Fibroblast of pulmonary artery (primary cell): ENCODE measurements around the gene BCAR3.
"Not testable (repeated sequence)": the region's sequence is repeated elsewhere in the genome, so short reads cannot be mapped to it uniquely, and the experiment has no call there.

Experiments used
- DNase-seq: peaks from one replicate; pipeline ENCODE4 v3.0.0-alpha.2; 2010; ENCODE audit warnings: low read depth
- H3K4me3 ChIP-seq: replicated peaks from 2 replicates; pipeline ENCODE4 v1.5.1; 2011; ENCODE audit warnings: low read depth, mild to moderate bottlenecking, control low read depth, low read length, moderate library complexity
- TF ChIP-seq, protein P1 (sequence below): IDR thresholded peaks from 2 replicates; pipeline ENCODE4 v1.5.1; 2011; ENCODE audit warnings: mild to moderate bottlenecking, control low read depth, low read length, inconsistent platforms; ENCODE audit errors: missing control alignments

The BCAR3 gene

DNA sequence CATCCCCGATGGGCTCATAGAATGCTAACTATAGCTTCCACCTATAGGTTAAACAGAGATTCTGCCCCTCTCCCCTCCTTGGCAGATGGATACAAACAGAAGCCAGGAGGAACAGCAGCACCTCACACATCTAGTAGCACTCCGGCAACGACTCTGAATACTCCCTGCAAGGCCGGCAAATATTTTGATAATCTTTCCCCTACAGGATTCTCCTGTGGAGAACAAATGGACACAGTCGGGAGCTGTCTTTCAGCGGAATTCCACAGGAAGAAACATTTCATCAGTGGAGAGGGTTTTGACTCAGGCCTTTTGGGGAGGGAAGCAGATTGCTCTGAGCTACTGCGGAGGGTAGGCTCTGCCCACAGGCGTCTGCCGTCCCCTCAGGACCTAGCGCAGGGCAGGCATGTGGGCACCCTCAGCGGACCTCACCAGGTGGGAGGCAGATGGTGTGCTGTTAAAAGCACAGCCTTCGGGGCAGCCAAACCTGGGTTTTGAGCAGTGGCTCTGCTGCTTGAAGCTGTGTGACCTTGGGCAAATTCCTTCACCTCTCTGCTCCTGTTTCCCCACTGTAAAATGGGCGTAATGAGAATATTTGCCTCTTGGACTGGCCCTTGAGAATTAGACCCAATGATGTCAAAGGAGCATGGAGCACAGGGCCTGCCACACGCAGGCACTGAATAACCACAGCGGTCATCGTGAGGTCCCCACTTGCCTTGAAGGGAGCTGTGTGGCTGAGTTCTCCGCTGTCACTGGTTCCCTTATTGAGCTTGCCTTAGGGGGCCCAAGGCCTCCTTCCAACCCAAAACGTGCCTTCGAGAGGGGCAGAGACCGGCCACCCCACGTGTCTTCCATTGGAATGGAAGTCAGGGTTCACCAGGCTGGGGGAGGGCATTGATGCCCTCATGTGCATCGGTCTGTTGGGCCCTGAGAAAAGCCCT is 19.2 kb upstream of the BCAR3 start:
- no peak overlapping the region for H3K4me3 ChIP-seq
- TF ChIP-seq, protein P1, sequence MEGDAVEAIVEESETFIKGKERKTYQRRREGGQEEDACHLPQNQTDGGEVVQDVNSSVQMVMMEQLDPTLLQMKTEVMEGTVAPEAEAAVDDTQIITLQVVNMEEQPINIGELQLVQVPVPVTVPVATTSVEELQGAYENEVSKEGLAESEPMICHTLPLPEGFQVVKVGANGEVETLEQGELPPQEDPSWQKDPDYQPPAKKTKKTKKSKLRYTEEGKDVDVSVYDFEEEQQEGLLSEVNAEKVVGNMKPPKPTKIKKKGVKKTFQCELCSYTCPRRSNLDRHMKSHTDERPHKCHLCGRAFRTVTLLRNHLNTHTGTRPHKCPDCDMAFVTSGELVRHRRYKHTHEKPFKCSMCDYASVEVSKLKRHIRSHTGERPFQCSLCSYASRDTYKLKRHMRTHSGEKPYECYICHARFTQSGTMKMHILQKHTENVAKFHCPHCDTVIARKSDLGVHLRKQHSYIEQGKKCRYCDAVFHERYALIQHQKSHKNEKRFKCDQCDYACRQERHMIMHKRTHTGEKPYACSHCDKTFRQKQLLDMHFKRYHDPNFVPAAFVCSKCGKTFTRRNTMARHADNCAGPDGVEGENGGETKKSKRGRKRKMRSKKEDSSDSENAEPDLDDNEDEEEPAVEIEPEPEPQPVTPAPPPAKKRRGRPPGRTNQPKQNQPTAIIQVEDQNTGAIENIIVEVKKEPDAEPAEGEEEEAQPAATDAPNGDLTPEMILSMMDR = no peak
- no peak for DNase-seq

DNA sequence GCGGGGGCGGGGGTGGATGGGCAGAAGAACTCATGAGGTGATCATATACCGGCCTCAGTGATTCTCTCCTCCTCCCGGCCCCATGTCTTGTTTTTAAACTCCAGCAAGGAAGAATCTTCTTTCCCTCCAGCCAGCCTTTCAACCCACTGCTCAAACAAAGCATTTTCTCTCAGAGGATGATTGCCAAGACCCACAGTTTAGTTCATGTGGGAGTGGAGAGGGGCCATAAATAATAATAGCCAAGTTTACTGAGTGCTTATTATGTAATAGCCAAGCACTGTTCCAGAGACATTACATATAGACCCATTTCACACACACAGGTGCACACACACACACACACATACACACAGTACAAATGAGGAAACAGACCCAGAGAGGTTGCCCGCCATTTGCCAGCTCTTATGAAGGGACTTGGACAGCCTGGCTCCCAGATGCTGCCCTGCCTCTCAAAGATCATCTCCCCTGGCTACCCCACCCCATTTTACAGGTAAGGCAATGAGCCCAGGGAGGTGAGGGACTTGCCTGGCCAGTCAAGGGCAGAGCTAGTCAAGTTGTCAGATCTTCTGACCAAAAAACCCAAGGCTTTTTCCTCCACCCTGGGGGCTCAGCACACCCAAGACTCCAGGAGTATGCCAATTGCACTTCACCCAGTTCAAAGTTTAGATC is 18.0 kb upstream of the BCAR3 start:
- no peak overlapping the region for H3K4me3 ChIP-seq
- TF ChIP-seq, protein P1 = no peak
- peak; percentile 30 for DNase-seq

DNA sequence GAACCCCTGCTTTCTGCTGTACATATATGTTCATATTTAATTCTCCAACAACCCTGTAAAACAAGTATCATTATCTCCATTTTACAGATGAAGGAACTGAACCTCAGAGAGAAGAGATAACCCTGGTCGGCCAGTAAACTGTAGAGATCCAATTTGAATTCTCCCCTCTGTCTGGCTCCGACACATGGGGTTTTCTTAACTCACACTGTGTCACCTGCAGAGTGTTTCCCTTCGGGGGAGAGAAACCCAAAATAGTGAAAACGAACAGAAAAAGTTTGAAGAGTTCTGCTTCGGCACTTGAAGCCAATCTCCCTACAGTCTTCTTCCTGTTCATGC is 17.4 kb upstream of the BCAR3 start:
- DNase-seq = no peak
- TF ChIP-seq, protein P1 = no peak
- H3K4me3 ChIP-seq = no peak overlapping the region

DNA sequence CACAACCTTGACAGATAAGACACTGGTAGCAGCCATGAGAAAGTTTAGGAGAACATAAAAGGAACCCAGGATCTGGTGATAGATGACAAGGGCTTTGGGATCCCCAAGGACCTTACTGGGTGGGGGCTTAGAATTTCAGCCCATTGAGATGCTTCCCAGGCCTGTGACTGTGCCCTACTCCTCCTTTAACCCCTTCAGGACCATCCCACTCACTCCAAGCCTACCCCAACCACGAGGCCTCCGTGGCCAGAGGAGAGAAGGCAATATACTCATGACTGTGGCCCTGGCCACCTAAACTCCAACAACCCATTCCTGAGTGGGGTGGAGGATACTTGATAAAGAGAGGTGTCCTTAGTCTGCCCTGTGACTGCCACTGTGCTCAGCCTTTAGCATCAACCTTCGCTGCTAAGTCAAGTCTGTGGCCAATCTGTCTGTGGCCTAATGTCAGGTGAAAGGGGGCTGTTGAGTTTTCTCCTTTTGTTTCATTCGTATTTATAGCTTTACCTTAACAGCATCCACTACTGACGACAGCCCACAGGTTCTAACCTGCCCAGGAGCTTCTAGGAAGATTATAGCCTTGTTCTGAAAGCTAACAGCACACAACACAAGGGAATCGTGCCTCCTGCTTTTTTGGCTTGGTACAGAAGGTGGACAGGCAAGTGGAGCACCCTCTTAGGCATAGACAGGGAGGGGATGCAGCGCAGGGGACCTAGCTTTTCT is 16.9 kb upstream of the BCAR3 start:
- TF ChIP-seq, protein P1 = no peak

DNA sequence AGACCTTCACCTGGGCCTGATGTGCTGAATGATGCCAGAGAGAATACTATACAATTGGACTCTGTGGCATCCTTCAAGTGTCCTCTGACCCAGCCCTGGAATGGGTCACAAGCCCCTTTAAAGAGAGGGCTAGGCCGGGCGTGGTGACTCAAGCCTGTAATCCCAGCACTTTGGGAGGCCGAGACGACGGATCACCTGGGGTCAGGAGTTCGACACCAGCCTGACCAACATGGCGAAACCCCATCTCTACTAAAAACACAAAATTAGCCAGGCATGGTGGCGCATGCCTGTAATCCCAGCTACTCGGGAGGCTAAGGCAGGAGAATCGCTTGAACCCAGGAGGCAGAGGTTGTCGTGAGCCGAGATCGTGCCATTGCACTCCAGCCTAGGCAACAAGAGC is 15.9 kb upstream of the BCAR3 start:
- not testable (repeated sequence) for H3K4me3 ChIP-seq, DNase-seq

More for the DNA sequence above, 16.9 kb upstream of the BCAR3 start:
- no peak for DNase-seq
- no peak overlapping the region for H3K4me3 ChIP-seq

DNA sequence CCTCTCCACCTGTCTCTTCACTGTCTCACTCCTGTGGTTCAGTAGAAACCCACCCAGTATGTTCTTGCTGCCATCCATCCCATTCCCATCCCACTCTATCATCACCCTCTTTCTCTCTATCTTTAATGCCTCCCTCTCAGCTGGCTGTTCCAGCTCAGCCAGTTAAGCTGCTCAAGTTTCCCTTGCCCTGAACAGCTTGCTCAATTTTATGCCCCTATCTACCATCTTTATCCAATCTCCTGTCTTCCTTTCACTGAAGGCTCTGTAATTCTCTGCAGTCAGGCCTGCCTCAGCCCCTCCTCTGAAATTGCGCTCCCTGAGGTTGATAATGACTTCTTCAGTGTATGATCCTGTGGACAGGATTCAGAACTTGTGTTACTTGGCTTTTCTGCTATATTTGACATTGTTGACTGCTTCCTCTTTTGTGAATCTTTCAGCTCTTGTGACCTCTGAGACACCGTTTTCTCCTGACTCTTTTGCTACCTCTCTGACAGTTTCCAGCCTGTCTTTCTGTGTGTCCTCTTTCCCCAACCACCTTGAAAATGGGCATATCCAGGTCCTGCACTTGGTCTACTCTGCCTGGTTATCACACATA is 13.9 kb upstream of the BCAR3 start:
- no peak for DNase-seq
- H3K4me3 ChIP-seq = no peak overlapping the region
- TF ChIP-seq, protein P1 = no peak

DNA sequence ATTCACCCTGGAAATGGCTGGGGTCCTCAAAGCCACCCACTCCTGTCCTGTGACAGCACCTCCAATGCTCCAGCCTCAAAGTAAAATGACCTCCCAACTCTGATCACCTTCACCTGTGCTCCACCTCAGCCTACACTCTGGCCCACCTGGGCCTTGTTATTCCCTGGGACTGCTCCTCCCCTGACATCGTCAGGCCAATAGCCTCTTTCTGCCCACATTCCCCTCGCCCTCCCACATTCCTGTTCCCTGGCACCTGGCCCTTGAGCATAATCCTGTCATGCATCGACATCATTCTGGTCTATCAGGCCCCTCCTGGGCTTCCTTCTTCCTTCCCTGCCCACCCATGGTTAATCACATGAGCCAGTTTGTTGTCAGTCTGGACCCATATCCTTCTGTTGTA is 13.2 kb upstream of the BCAR3 start:
- DNase-seq = no peak
- H3K4me3 ChIP-seq = no peak overlapping the region
- TF ChIP-seq, protein P1 = no peak
